Small intestine (tissue), 7 donors: ENCODE measurements around the gene PCDHA10. TPM values are rescaled to one million over a fixed set of nuclear protein-coding genes. Genes with fewer than 3 reads are reported as not detected.
"Not testable (repeated sequence)": the region's sequence is repeated elsewhere in the genome, so short reads cannot be mapped to it uniquely, and the experiment has no call there.

ENCODE experiments used
- DNase-seq, 2 donors: peaks; one replicate each; pipeline versions ENCODE4 v3.0.0 to v3.0.0-alpha.2; 2013
- FAIRE-seq: peaks from 2 replicates; lab custom pipeline; 2012; peaks lifted over from hg19 to GRCh38; lab: Jason Lieb, UNC
- H3K27ac ChIP-seq, 3 donors: one replicate each; pipeline ENCODE4 v1.5.1; 2013; ENCODE audit warnings: low read length in 2 of 3, mild to moderate bottlenecking in 2 of 3, control low read depth in 1 of 3, inconsistent platforms in 1 of 3, low read depth in 1 of 3, moderate library complexity in 1 of 3
- H3K27me3 ChIP-seq, 3 donors: one replicate each; pipeline ENCODE4 v1.6.1; 2013; ENCODE audit warnings: low read length in 3 of 3, inconsistent platforms in 1 of 3; ENCODE audit not compliant: control insufficient read depth in 3 of 3, insufficient read depth in 3 of 3
- H3K36me3 ChIP-seq, 3 donors: one replicate each; pipeline ENCODE4 v1.6.1; 2013; ENCODE audit warnings: low read length in 3 of 3, inconsistent platforms in 1 of 3, low read depth in 1 of 3, mild to moderate bottlenecking in 1 of 3, moderate library complexity in 1 of 3; ENCODE audit not compliant: control insufficient read depth in 3 of 3, insufficient read depth in 2 of 3
- H3K4me1 ChIP-seq, 3 donors: one replicate each; pipeline ENCODE4 v1.6.1; 2013; ENCODE audit warnings: low read length in 2 of 3, inconsistent platforms in 1 of 3, low read depth in 1 of 3, mild to moderate bottlenecking in 1 of 3, moderate library complexity in 1 of 3; ENCODE audit not compliant: control insufficient read depth in 3 of 3, insufficient read depth in 2 of 3
- H3K4me3 ChIP-seq, 3 donors: one replicate each; pipeline ENCODE4 v1.5.1; 2013; ENCODE audit warnings: low read length in 3 of 3, control low read depth in 1 of 3, inconsistent platforms in 1 of 3, low read depth in 1 of 3, mild to moderate bottlenecking in 1 of 3, moderate library complexity in 1 of 3
- H3K9me3 ChIP-seq, 2 donors: one replicate each; pipeline ENCODE4 v1.6.1; 2013; ENCODE audit warnings: low read depth in 1 of 2, low read length in 1 of 2; ENCODE audit not compliant: control insufficient read depth in 2 of 2, insufficient read depth in 1 of 2
- WGBS, 3 donors: extraction: QIAGEN DNeasy Blood & Tissue Kit; methylation state at CpG; one replicate each; pipeline ENCODE4 v1.1.7; 2013; 5-methylcytosine and 5-hydroxymethylcytosine counted together
- polyA plus RNA-seq, 4 donors: library from polyadenylated mRNA; stranded (reverse) in 3 of 4; unstranded in 1 of 4; fragments of 200-250 nt in 3 of 4; fragments of 120-200 nt in 1 of 4; gene quantifications; one replicate each; pipeline versions ENCODE4 v1.2.1 to v1.2.3, GENCODE V29; 2013
- donor health status: healthy with polysubstance abuse.
- donor health status: control.
- donor health status: control.
- donor health status: Bipolar disorder and iron deficiency.
- donor health status: healthy.

PCDHA10 gene
- polyA plus RNA-seq, 4 donors: 0.04 to 0.13 TPM; not detected in 2

DNA sequence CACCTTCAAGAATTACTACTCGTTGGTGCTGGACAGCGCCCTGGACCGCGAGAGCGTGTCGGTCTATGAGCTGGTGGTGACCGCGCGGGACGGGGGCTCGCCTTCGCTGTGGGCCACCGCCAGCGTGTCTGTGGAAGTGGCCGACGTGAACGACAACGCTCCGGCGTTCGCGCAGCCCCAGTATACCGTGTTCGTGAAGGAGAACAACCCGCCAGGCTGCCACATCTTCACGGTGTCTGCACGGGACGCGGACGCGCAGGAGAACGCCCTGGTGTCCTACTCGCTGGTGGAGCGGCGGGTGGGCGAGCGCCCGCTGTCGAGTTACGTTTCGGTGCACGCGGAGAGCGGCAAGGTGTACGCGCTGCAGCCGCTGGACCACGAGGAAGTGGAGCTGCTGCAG is 32.7 kb upstream of the PCDHA10 start:
- H3K27ac ChIP-seq, DNase-seq, H3K27me3 ChIP-seq, H3K4me1 ChIP-seq, H3K4me3 ChIP-seq, FAIRE-seq, H3K36me3 ChIP-seq: not testable (repeated sequence)
- WGBS, 3 donors: 59 to 78% (median 78%) methylated on average over 40 to 48 of the region's 48 CpGs
- H3K9me3 ChIP-seq: peaks cover 4 to 31% of the 10 kb centered on the region in 2 donors

- WGBS, 3 donors: 62 to 76% (median 76%) methylated on average over 26 to 38 of the region's 38 CpGs
- Histone ChIP-seq H3K27ac (no peak overlapping the region), H3K4me3 (no peak overlapping the region), H3K4me1 (no peaks in the 10 kb centered on the region), H3K36me3 (no peaks in the 10 kb centered on the region), H3K27me3 (peaks cover 0 to 9% (median 0%) of the 10 kb centered on the region in 3 donors), H3K9me3 (peaks cover 4 to 34% of the 10 kb centered on the region in 2 donors)
- no peak for FAIRE-seq
- no peak for DNase-seq
Measured at GRCh38 chr5:140823475-140823874, 32.2 kb upstream of the PCDHA10 start.

GRCh38 chr5:140827704-140828361 is 27.9 kb upstream of the PCDHA10 start, which contains the start of gene PCDHA6:
Gene PCDHA6 (plus strand): TSS chr5:140827960. CDS start chr5:140828092, 132 bp downstream.
- H3K36me3 ChIP-seq: no peaks in the 10 kb centered on the region
- DNase-seq (no peak), FAIRE-seq (no peak)
- no peak within 1 kb of the TSS for H3K27ac ChIP-seq
- H3K9me3 ChIP-seq: peaks cover 4 to 41% of the 10 kb centered on the region in 2 donors
- H3K4me3 ChIP-seq: no peak within 1 kb of the TSS
- no peaks in the 10 kb centered on the region for H3K4me1 ChIP-seq
- H3K27me3 ChIP-seq: peaks cover 0 to 7% (median 0%) of the 10 kb centered on the region in 3 donors
- 21 to 42% (median 35%) methylated on average over 26 to 27 of the region's 27 CpGs for WGBS, 3 donors

GRCh38 chr5:140828362-140828737 is 27.3 kb upstream of the PCDHA10 start:
- Histone ChIP-seq H3K36me3 (no peaks in the 10 kb centered on the region), H3K27me3 (peaks cover 0 to 7% (median 0%) of the 10 kb centered on the region in 3 donors), H3K27ac (no peak overlapping the region), H3K4me3 (no peak overlapping the region), H3K4me1 (no peaks in the 10 kb centered on the region), H3K9me3 (peaks cover 4 to 37% of the 10 kb centered on the region in 2 donors)
- WGBS, 3 donors: 27 to 48% (median 43%) methylated on average over 15 to 18 of the region's 18 CpGs
- DNase-seq (no peak), FAIRE-seq (no peak)

- H3K36me3 ChIP-seq, H3K27me3 ChIP-seq, DNase-seq, H3K4me3 ChIP-seq, FAIRE-seq, H3K27ac ChIP-seq, H3K4me1 ChIP-seq: not testable (repeated sequence)
- 53 to 71% (median 69%) methylated on average over 79 to 106 of the region's 106 CpGs for WGBS, 3 donors
- peaks cover 2 to 35% of the 10 kb centered on the region in 2 donors for H3K9me3 ChIP-seq
Measured at GRCh38 chr5:140829511-140830501, 25.9 kb upstream of the PCDHA10 start.

DNA sequence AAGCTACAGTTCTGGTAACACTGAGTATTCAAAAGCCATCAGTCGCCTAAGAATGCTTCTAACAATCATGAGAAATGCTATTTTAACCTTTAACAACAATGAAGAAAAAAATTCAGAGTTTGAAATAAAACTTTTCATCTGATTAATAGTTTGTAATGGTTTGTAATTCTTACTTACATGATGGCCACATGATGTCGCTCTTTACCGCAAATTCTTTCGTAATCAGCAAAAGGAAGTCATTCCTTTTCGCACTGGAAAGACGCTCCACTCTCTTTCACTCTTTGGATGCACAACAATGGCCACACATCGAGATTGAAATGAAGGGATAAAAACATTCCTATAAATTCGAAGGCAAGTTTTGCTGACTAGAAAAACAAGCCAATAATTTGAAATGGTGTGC is 21.7 kb upstream of the PCDHA10 start, which contains the start of gene PCDHA7:
Gene PCDHA7 (plus strand): TSS at position 277 of the 400 bp plus-strand sequence. CDS start 115 bp downstream, at position 392.
- DNase-seq: no peak
- WGBS, 3 donors: 14 to 20% (median 18%) methylated on average over 8 of the region's 8 CpGs
- H3K4me3 ChIP-seq: no peak within 1 kb of the TSS
- no peaks in the 10 kb centered on the region for H3K36me3 ChIP-seq
- no peaks in the 10 kb centered on the region for H3K4me1 ChIP-seq
- no peaks in the 10 kb centered on the region for H3K27me3 ChIP-seq
- no peak for FAIRE-seq
- no peak within 1 kb of the TSS for H3K27ac ChIP-seq
- H3K9me3 ChIP-seq: peaks cover 5 to 47% of the 10 kb centered on the region in 2 donors

- not testable (repeated sequence) for DNase-seq, FAIRE-seq, H3K4me3 ChIP-seq, H3K36me3 ChIP-seq, H3K4me1 ChIP-seq, H3K27ac ChIP-seq, H3K27me3 ChIP-seq
- H3K9me3 ChIP-seq: peaks cover 5 to 45% of the 10 kb centered on the region in 2 donors
- WGBS, 3 donors: 28 to 51% (median 46%) methylated on average over 23 to 26 of the region's 38 CpGs
Measured at GRCh38 chr5:140834439-140835008, 21.2 kb upstream of the PCDHA10 start.
